Keratinocyte (primary cell): ENCODE results near the gene RANBP17. TPM values are rescaled to one million over a fixed set of nuclear protein-coding genes. Genes with fewer than 3 reads are reported as not detected.

Source experiments
- DNase-seq: peaks from one replicate; pipeline ENCODE4 v3.0.0-alpha.2; 2011; ENCODE audit warnings: low read depth, missing footprints, low spot score
- FAIRE-seq: peaks from 2 replicates; lab custom pipeline; 2011; peaks lifted over from hg19 to GRCh38; lab: Jason Lieb, UNC
- H2AFZ ChIP-seq: 2 replicates; pipeline ENCODE4 v1.6.0; 2012; ENCODE audit warnings: low read length, control low read depth, inconsistent platforms; ENCODE audit not compliant: control insufficient read depth
- H3K27ac ChIP-seq: 2 replicates; pipeline ENCODE4 v1.5.1; 2011; ENCODE audit warnings: low read length; ENCODE audit not compliant: control insufficient read depth, insufficient read depth
- H3K27me3 ChIP-seq: 3 replicates; pipeline ENCODE4 v1.6.0; 2011; ENCODE audit warnings: low read length; ENCODE audit not compliant: control insufficient read depth, insufficient read depth; ENCODE audit errors: extremely low read depth
- H3K36me3 ChIP-seq, 2 experiments: 2 replicates in 1 of 2; 3 replicates in 1 of 2; pipeline ENCODE4 v1.5.1; 2011; ENCODE audit warnings: low read length in 2 of 2, mild to moderate bottlenecking in 1 of 2; ENCODE audit not compliant: control insufficient read depth in 2 of 2, insufficient read depth in 2 of 2; ENCODE audit errors: extremely low read depth in 1 of 2
- H3K4me1 ChIP-seq: 3 replicates; pipeline ENCODE4 v1.5.1; 2011; ENCODE audit warnings: low read length; ENCODE audit not compliant: control insufficient read depth, insufficient read depth; ENCODE audit errors: extremely low read depth
- H3K4me2 ChIP-seq: 3 replicates; pipeline ENCODE4 v1.6.0; 2011; ENCODE audit warnings: low read depth, low read length; ENCODE audit not compliant: control insufficient read depth, insufficient read depth; ENCODE audit errors: extremely low read depth
- H3K4me3 ChIP-seq, 3 experiments: fragments of 200-600 bp in 1 of 3; sonication (generic) in 1 of 3; 2 replicates in 2 of 3; 3 replicates in 1 of 3; pipeline ENCODE4 v1.5.1; 2011 to 2016; ENCODE audit warnings: low read length in 3 of 3, mild to moderate bottlenecking in 3 of 3, control low read depth in 2 of 3, inconsistent platforms in 1 of 3, low read depth in 1 of 3, mixed read lengths in 1 of 3, mixed run types in 1 of 3, moderate library complexity in 1 of 3; ENCODE audit not compliant: control insufficient read depth in 2 of 3, insufficient read depth in 2 of 3; ENCODE audit errors: extremely low read depth in 1 of 3
- H3K79me2 ChIP-seq: 2 replicates; pipeline ENCODE4 v1.6.0; 2012; ENCODE audit warnings: low read length; ENCODE audit not compliant: control insufficient read depth, insufficient read depth
- H3K9ac ChIP-seq: 3 replicates; pipeline ENCODE4 v1.6.0; 2011; ENCODE audit warnings: low read length; ENCODE audit not compliant: control insufficient read depth, insufficient read depth; ENCODE audit errors: extremely low read depth
- H3K9me1 ChIP-seq: 3 replicates; pipeline ENCODE4 v1.6.0; 2011; ENCODE audit warnings: low read length; ENCODE audit not compliant: control insufficient read depth, insufficient read depth; ENCODE audit errors: extremely low read depth
- H3K9me3 ChIP-seq: 2 replicates; pipeline ENCODE4 v1.5.1; 2012; ENCODE audit warnings: low read depth, low read length; ENCODE audit not compliant: control insufficient read depth
- H4K20me1 ChIP-seq: 3 replicates; pipeline ENCODE4 v1.6.0; 2011; ENCODE audit warnings: low read length; ENCODE audit not compliant: control insufficient read depth, insufficient read depth; ENCODE audit errors: extremely low read depth
- CTCF ChIP-seq, 3 experiments: IDR thresholded peaks in 1 of 3; conservative IDR thresholded peaks in 1 of 3; optimal IDR thresholded peaks in 1 of 3; 2 replicates in 2 of 3; 3 replicates in 1 of 3; pipeline versions ENCODE3 to v1.5.1; 2011; ENCODE audit warnings: low read length in 3 of 3, mild to moderate bottlenecking in 3 of 3, moderate library complexity in 2 of 3, control low read depth in 1 of 3, inconsistent platforms in 1 of 3; ENCODE audit not compliant: insufficient read depth in 2 of 3; ENCODE audit errors: extremely low read depth in 1 of 3
- EZH2 ChIP-seq: IDR thresholded peaks from one replicate; pipeline ENCODE4 v1.6.1; 2012; ENCODE audit warnings: inconsistent platforms, mild to moderate bottlenecking, low read length, moderate library complexity
- dilution Hi-C: fragments of 300-500 bp; cut with MboI; formaldehyde crosslinking; loops from one replicate; pipeline ENCODE4 v1.7.0; 2020; ENCODE audit warnings: low sequenced_read_pairs; ENCODE audit not compliant: extremely low pct_ligation_motif_present
- polyA plus RNA-seq, 5 experiments: library from polyadenylated mRNA; depleted of rRNA in 3 of 5; stranded (reverse) in 3 of 5; stranded (forward) in 1 of 5; unstranded in 1 of 5; fragments of >200 nt; gene quantifications; 1 replicate in 1 of 5; 2 replicates in 3 of 5; 3 replicates in 1 of 5; pipeline versions ENCODE4 v1.2.1 to v1.2.3, GENCODE V29; 2011 to 2012; ENCODE audit warnings: missing spikeins in 2 of 5, low read depth in 1 of 5, low replicate concordance in 1 of 5

RANBP17 gene
- polyA plus RNA-seq, 1 donor (not counting 4 experiments of a cell fraction or from before 2014, with no cell fraction given) = 0.97 TPM

GRCh38 chr5:171127314-171127713 is 265.5 kb downstream of the RANBP17 start:
- TF ChIP-seq CTCF (optimal IDR thresholded peaks at IDR 0.05 in 1 of 3, IDR thresholded peaks at IDR 0.05 in 1 of 3, conservative IDR thresholded peaks at IDR 0.05 in 1 of 3; ENCODE audit: extremely low read depth in 1 of 3, insufficient read depth in 2 of 3, low read length in 3 of 3) = no peak
- no peak for TF ChIP-seq EZH2
- H3K9ac ChIP-seq = no peak overlapping the region
- H3K27me3 ChIP-seq = no peaks in the 10 kb centered on the region
- H2AFZ ChIP-seq = no peak overlapping the region
- no peak for FAIRE-seq
- H3K9me3 ChIP-seq = no peaks in the 10 kb centered on the region
- no peaks in the 10 kb centered on the region for H3K4me1 ChIP-seq
- dilution Hi-C loops = no loop called here
- H3K36me3 ChIP-seq = no peaks in the 10 kb centered on the region
- no peak for DNase-seq
- no peak overlapping the region for H3K4me2 ChIP-seq
- H4K20me1 ChIP-seq = no peaks in the 10 kb centered on the region
- H3K9me1 ChIP-seq = no peaks in the 10 kb centered on the region
- no peak overlapping the region for H3K27ac ChIP-seq
- H3K4me3 ChIP-seq = no peak overlapping the region
- no peaks in the 10 kb centered on the region for H3K79me2 ChIP-seq

GRCh38 chr5:171128136-171128535 is 266.3 kb downstream of the RANBP17 start:
- H3K9ac ChIP-seq = no peak overlapping the region
- H2AFZ ChIP-seq = no peak overlapping the region
- no peaks in the 10 kb centered on the region for H3K4me1 ChIP-seq
- no peak overlapping the region for H3K4me2 ChIP-seq
- H3K4me3 ChIP-seq = no peak overlapping the region
- H3K9me3 ChIP-seq = no peaks in the 10 kb centered on the region
- H3K79me2 ChIP-seq = no peaks in the 10 kb centered on the region
- FAIRE-seq (no peak), DNase-seq (no peak)
- H3K27ac ChIP-seq = no peak overlapping the region
- no peaks in the 10 kb centered on the region for H4K20me1 ChIP-seq
- dilution Hi-C loops = no loop called here
- no peaks in the 10 kb centered on the region for H3K9me1 ChIP-seq
- no peaks in the 10 kb centered on the region for H3K27me3 ChIP-seq
- TF ChIP-seq EZH2 = no peak
- TF ChIP-seq CTCF (optimal IDR thresholded peaks at IDR 0.05 in 1 of 3, IDR thresholded peaks at IDR 0.05 in 1 of 3, conservative IDR thresholded peaks at IDR 0.05 in 1 of 3; ENCODE audit: extremely low read depth in 1 of 3, insufficient read depth in 2 of 3, low read length in 3 of 3) = no peak
- no peaks in the 10 kb centered on the region for H3K36me3 ChIP-seq
